Nephron (organoid): ENCODE measurements around the gene LRRC49.
A peak's percentile ranks its signal among the peaks of the same experiment; 100 is the strongest.

ENCODE experiments used
- H3K27ac Mint-ChIP-seq, 3 experiments: 2 replicates each; pipeline ENCODE4 v1.8.0; 2020; ENCODE audit warnings: mixed read lengths in 3 of 3, mild to moderate bottlenecking in 2 of 3, moderate library complexity in 1 of 3
- H3K27me3 Mint-ChIP-seq: 2 replicates; pipeline ENCODE4 v1.8.0; 2021; ENCODE audit warnings: low read depth, mild to moderate bottlenecking, moderate library complexity, mixed read lengths
- H3K36me3 Mint-ChIP-seq: 2 replicates; pipeline ENCODE4 v1.8.0; 2020; ENCODE audit warnings: low read depth, mixed read lengths
- H3K4me1 Mint-ChIP-seq: 2 replicates; pipeline ENCODE4 v1.8.0; 2020; ENCODE audit warnings: mixed read lengths
- H3K4me3 Mint-ChIP-seq, 3 experiments: 2 replicates each; pipeline ENCODE4 v1.8.0; 2020; ENCODE audit warnings: mild to moderate bottlenecking in 3 of 3, mixed read lengths in 3 of 3, moderate library complexity in 2 of 3
- H3K9me3 Mint-ChIP-seq: 2 replicates; pipeline ENCODE4 v1.8.0; 2020; ENCODE audit warnings: mixed read lengths
- CTCF ChIP-seq, 3 experiments: fragments of 200-600 bp; sonication (generic); IDR thresholded peaks; one replicate each; pipeline ENCODE4 v1.5.0; 2021; ENCODE audit warnings: antibody characterized with exemption in 3 of 3; ENCODE audit not compliant: unreplicated experiment in 3 of 3

LRRC49 gene

GRCh38 chr15:71052356-71052755 lies 159.7 kb downstream of the LRRC49 start:
- no peak overlapping the region for H3K27ac Mint-ChIP-seq
- TF ChIP-seq CTCF (IDR thresholded peaks at IDR 0.05; ENCODE audit: unreplicated experiment in 3 of 3) = no peak
- H3K4me3 Mint-ChIP-seq = no peak overlapping the region
- peaks cover 4% of the 10 kb centered on the region for H3K9me3 Mint-ChIP-seq
- peaks cover 39% of the 10 kb centered on the region for H3K4me1 Mint-ChIP-seq
- H3K27me3 Mint-ChIP-seq = no peaks in the 10 kb centered on the region
- no peaks in the 10 kb centered on the region for H3K36me3 Mint-ChIP-seq

- H3K27ac Mint-ChIP-seq = peak overlapping the region; percentile 24 to 71 (median 46)
- H3K4me1 Mint-ChIP-seq = peaks cover 33% of the 10 kb centered on the region
- no peak overlapping the region for H3K4me3 Mint-ChIP-seq
Measured at GRCh38 chr15:71054286-71054952, 161.8 kb downstream of the LRRC49 start.

DNA sequence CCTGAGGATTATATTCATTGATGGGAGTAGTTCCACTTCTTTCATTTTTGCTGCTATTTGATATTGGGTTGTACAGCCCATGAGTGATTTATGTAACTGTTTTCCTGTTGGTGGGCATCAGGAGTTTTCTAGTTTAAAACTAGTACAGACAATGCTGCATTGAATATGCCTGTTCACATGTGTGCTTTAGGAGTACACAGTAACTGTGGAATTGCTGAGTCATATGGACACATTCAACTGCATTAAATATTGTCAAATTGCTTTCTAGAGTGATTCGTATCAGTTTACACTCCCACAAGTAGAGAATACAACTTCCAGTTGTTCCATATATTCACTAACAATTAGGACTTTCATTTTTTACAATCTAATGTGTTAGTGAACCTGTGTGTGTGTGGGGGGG lies 162.8 kb downstream of the LRRC49 start:
- H3K4me3 Mint-ChIP-seq = no peak overlapping the region
- peaks cover 16% of the 10 kb centered on the region for H3K36me3 Mint-ChIP-seq
- H3K27me3 Mint-ChIP-seq = no peaks in the 10 kb centered on the region
- peak overlapping the region; percentile 39 to 72 (median 42) for H3K27ac Mint-ChIP-seq
- peaks cover 24% of the 10 kb centered on the region for H3K4me1 Mint-ChIP-seq
- H3K9me3 Mint-ChIP-seq = peaks cover 22% of the 10 kb centered on the region
- no peak for TF ChIP-seq CTCF (IDR thresholded peaks at IDR 0.05; ENCODE audit: unreplicated experiment in 3 of 3)

More at GRCh38 chr15:71054286-71054952, 161.8 kb downstream of the LRRC49 start:
- H3K36me3 Mint-ChIP-seq = peaks cover 9% of the 10 kb centered on the region
- no peaks in the 10 kb centered on the region for H3K27me3 Mint-ChIP-seq
- H3K9me3 Mint-ChIP-seq = peaks cover 14% of the 10 kb centered on the region
- TF ChIP-seq CTCF (IDR thresholded peaks at IDR 0.05; ENCODE audit: unreplicated experiment in 3 of 3) = no peak

- Mint-ChIP-seq H3K27ac (peak overlapping the region in 1 of 3 experiments; percentile 42), H3K27me3 (no peaks in the 10 kb centered on the region), H3K4me1 (peaks cover 24% of the 10 kb centered on the region), H3K9me3 (peaks cover 26% of the 10 kb centered on the region), H3K36me3 (peaks cover 21% of the 10 kb centered on the region), H3K4me3 (no peak overlapping the region)
- no peak for TF ChIP-seq CTCF (IDR thresholded peaks at IDR 0.05; ENCODE audit: unreplicated experiment in 3 of 3)
Measured at GRCh38 chr15:71056111-71056510, 163.5 kb downstream of the LRRC49 start.

GRCh38 chr15:71057143-71057542 lies 164.5 kb downstream of the LRRC49 start:
- Mint-ChIP-seq H3K4me3 (no peak overlapping the region), H3K36me3 (peaks cover 27% of the 10 kb centered on the region), H3K27me3 (no peaks in the 10 kb centered on the region), H3K27ac (no peak overlapping the region), H3K4me1 (peaks cover 24% of the 10 kb centered on the region), H3K9me3 (peaks cover 32% of the 10 kb centered on the region)
- no peak for TF ChIP-seq CTCF (IDR thresholded peaks at IDR 0.05; ENCODE audit: unreplicated experiment in 3 of 3)

DNA sequence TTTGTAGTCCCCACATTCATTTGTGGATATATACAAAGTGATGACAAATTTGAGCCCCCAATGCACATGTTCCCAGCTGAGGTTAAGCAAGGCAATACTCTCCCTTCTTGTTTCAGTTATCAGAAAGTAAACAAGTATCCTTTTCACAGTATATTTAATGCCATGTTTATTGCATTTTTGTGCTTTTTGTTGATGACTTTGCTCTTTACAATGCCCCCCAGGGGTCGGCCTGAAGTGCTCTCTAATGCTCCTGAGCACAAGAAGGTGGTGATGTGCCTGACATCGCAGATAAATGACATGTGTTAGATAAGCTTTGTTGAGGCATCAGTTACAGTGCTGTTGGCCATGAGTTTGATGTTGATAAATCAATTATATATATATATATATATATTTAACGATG lies 165.0 kb downstream of the LRRC49 start:
- no peak overlapping the region for H3K4me3 Mint-ChIP-seq
- peaks cover 33% of the 10 kb centered on the region for H3K9me3 Mint-ChIP-seq
- TF ChIP-seq CTCF (IDR thresholded peaks at IDR 0.05; ENCODE audit: unreplicated experiment in 3 of 3) = no peak
- no peak overlapping the region for H3K27ac Mint-ChIP-seq
- H3K36me3 Mint-ChIP-seq = peaks cover 27% of the 10 kb centered on the region
- H3K4me1 Mint-ChIP-seq = peaks cover 24% of the 10 kb centered on the region
- no peaks in the 10 kb centered on the region for H3K27me3 Mint-ChIP-seq
